Activated naive CD8-positive, alpha-beta T cell treated with anti-CD3 and anti-CD28 coated beads, Interleukin-2, amount 50 U/mL, for 24 hours (primary cell): ENCODE results near the gene MAP3K19.
A peak's percentile ranks its signal among the peaks of the same experiment; 100 is the strongest.

ENCODE experiments used
- ATAC-seq: fragments of 150-1000 bp; cut with Tn5 transposase; one replicate; pipeline ENCODE4 v1.10.0; 2021
- DNase-seq: peaks from one replicate; pipeline ENCODE4 v3.0.0; 2021
- H3K27ac Mint-ChIP-seq: one replicate; pipeline ENCODE4 v1.8.0; 2021; ENCODE audit warnings: mild to moderate bottlenecking, mixed read lengths
- H3K27me3 Mint-ChIP-seq: one replicate; pipeline ENCODE4 v1.8.0; 2021; ENCODE audit warnings: mixed read lengths
- H3K36me3 Mint-ChIP-seq: one replicate; pipeline ENCODE4 v1.8.0; 2021; ENCODE audit warnings: low read depth, mixed read lengths
- H3K4me1 Mint-ChIP-seq: one replicate; pipeline ENCODE4 v1.8.0; 2021; ENCODE audit warnings: mixed read lengths
- H3K4me3 Mint-ChIP-seq: one replicate; pipeline ENCODE4 v1.8.0; 2021; ENCODE audit warnings: mild to moderate bottlenecking, moderate library complexity, mixed read lengths
- H3K9me3 Mint-ChIP-seq: one replicate; pipeline ENCODE4 v1.8.0; 2021; ENCODE audit warnings: mixed read lengths

Gene MAP3K19

DNA sequence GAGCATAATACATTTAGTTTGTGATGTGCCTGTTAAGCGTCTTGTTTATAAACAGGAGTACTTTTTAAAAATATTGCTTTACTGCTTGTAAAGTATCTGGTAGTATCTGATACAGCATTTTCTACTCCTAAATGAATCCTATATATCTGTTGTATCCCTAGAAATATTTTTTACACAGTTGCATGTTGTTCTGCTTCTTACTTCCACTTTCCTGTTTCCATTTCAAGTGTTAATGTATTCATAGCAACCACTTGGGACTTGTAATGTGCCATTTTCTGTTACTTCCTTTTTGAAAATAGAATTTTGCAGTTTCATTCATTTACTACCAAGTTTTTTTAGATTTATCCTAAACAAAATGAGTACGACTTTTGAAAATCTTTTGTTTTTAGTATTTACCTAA is 103.7 kb downstream of the MAP3K19 start:
- peaks cover 36% of the 10 kb centered on the region for H3K4me1 Mint-ChIP-seq

DNA sequence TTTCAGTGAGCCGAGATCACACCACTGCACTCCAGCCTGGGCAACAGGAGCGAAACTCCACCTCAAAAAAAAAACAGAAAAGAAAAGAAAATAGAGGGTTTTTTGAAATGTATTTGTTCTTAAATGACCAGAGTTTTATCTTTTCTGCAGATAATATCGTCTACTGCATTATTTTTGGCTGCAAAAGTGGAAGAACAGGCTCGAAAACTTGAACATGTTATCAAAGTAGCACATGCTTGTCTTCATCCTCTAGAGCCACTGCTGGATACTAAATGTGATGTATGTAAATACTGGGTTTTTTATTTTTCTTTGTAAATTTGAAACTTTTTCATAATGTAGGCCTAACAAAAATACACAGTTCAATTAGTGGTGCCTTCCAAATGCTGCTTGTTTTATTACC is 110.6 kb downstream of the MAP3K19 start:
- Mint-ChIP-seq H3K27ac (no peak overlapping the region), H3K9me3 (no peaks in the 10 kb centered on the region), H3K4me3 (no peak overlapping the region), H3K4me1 (peaks cover 47% of the 10 kb centered on the region), H3K27me3 (no peaks in the 10 kb centered on the region), H3K36me3 (peaks cover 45% of the 10 kb centered on the region)
- DNase-seq, result no peak
- no peak for ATAC-seq

More for the DNA sequence above, 103.7 kb downstream of the MAP3K19 start:
- Mint-ChIP-seq H3K9me3 (no peaks in the 10 kb centered on the region), H3K27me3 (no peaks in the 10 kb centered on the region), H3K4me3 (no peak overlapping the region), H3K36me3 (peaks cover 68% of the 10 kb centered on the region), H3K27ac (peak overlapping the region; percentile 28)
- DNase-seq, result no peak
- ATAC-seq, result no peak

DNA sequence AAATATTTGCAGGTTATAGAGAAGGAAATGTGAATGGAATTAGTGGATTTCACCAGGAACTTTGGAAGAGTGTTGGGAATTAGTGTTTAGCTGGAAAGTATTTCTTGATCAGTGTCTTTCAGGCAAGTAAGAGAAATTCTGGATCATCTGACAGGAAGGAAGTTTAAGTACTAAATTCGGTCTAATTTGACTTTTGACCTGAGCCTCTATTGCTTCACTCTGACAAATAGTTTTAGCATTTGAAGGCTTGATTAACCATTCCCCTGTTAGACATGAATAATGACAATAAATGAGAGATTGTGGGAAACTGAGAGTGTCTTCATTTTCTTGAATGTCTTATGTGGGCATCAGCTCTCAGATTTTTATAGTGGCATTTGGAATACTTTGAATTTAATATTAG is 112.6 kb downstream of the MAP3K19 start:
- H3K36me3 Mint-ChIP-seq, result peaks cover 42% of the 10 kb centered on the region
- no peaks in the 10 kb centered on the region for H3K9me3 Mint-ChIP-seq
- ATAC-seq (no peak), DNase-seq (no peak)
- peak overlapping the region; percentile 49 for H3K27ac Mint-ChIP-seq
- H3K4me1 Mint-ChIP-seq, result peaks cover 60% of the 10 kb centered on the region
- no peaks in the 10 kb centered on the region for H3K27me3 Mint-ChIP-seq
- no peak overlapping the region for H3K4me3 Mint-ChIP-seq

DNA sequence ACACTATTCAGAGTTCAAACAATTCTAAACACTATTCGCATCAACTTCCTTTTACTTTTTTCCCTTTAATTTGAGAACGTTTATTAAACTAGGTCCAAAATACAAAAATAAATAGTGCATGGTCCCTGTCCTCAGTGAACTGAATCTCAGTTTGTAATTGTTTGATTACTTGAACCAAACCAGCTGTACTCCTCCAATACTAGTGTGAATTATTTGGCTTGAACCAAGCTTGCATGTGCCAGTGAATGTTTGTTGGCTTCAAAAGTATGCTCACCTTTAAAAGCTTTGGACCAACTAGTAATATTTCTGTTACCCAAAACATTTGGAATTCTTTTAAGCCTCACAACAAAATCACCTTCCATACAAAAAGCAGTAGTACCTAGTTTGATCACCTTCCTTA is 113.1 kb downstream of the MAP3K19 start:
- no peaks in the 10 kb centered on the region for H3K9me3 Mint-ChIP-seq
- DNase-seq (no peak), ATAC-seq (no peak)
- peak overlapping the region; percentile 49 for H3K27ac Mint-ChIP-seq
- peaks cover 40% of the 10 kb centered on the region for H3K36me3 Mint-ChIP-seq
- H3K27me3 Mint-ChIP-seq, result no peaks in the 10 kb centered on the region
- peaks cover 63% of the 10 kb centered on the region for H3K4me1 Mint-ChIP-seq
- H3K4me3 Mint-ChIP-seq, result no peak overlapping the region

DNA sequence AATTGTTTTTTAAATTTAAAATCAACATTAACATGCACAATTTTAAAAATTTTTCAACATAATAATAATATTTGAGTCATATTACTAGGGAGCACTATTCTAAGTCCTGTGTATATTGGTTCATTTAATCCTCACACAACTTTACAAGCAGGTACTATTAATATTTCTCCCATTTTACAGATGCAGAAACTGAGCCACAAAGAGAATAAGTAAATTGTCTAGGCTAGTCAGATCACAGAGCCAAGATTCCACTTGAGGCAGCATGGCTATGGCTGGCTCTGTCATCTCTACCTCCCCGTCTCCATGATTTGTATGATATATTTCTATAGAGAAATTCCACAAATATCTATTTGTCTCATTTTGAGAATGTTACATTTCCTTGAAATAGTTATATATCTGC is 113.5 kb downstream of the MAP3K19 start:
- Mint-ChIP-seq H3K4me3 (no peak overlapping the region), H3K27me3 (no peaks in the 10 kb centered on the region), H3K27ac (no peak overlapping the region), H3K9me3 (no peaks in the 10 kb centered on the region), H3K36me3 (peaks cover 37% of the 10 kb centered on the region), H3K4me1 (peaks cover 64% of the 10 kb centered on the region)
- ATAC-seq (no peak), DNase-seq (no peak)

- peaks cover 64% of the 10 kb centered on the region for H3K4me1 Mint-ChIP-seq
- no peak overlapping the region for H3K4me3 Mint-ChIP-seq
- H3K36me3 Mint-ChIP-seq, result peaks cover 35% of the 10 kb centered on the region
Observed at GRCh38 chr2:134932864-134933526, 114.3 kb downstream of the MAP3K19 start.

GRCh38 chr2:134927195-134927594 is 120.1 kb downstream of the MAP3K19 start:
- Mint-ChIP-seq H3K4me3 (no peak overlapping the region), H3K36me3 (peaks cover 45% of the 10 kb centered on the region), H3K4me1 (peaks cover 77% of the 10 kb centered on the region), H3K9me3 (no peaks in the 10 kb centered on the region), H3K27me3 (no peaks in the 10 kb centered on the region), H3K27ac (no peak overlapping the region)
- ATAC-seq (no peak), DNase-seq (no peak)

More at GRCh38 chr2:134932864-134933526, 114.3 kb downstream of the MAP3K19 start:
- DNase-seq (no peak), ATAC-seq (no peak)
- H3K27me3 Mint-ChIP-seq, result no peaks in the 10 kb centered on the region
- H3K9me3 Mint-ChIP-seq, result no peaks in the 10 kb centered on the region
- H3K27ac Mint-ChIP-seq, result peak overlapping the region; percentile 69

DNA sequence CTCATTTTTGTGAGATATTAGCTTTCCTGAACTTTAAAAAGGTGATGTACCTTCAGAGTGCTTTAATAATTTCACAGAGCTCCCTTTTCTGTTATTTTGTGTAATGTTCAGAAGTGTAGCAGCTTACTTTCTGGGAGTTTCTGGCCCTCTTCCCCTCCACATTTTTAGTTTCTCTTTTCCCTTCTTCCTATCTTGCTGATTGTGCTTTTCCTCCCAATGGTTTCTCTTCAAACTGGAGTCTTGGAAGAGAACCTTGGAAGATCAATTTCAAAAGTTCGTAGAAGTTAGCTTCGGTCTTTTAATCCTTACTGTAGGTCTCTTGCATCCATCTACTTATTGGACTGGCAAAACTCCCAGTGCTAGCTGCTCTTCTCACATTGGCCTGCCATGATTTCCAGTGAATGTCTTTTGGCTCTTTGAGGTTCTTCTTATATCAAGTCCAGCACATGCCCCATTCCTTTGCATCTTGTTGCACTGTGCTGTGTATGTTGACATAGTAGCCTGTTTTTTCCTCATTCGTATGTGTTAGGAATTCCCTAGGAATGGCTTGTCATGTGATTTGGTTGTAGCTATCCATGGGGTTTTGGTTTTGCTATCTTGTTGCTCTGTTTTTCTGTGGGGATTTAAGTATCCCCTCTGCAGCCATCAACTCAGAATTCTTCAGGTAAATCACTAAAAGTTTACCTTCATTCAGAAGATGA is 120.9 kb downstream of the MAP3K19 start:
- H3K4me3 Mint-ChIP-seq, result peak overlapping the region; percentile 30
- H3K4me1 Mint-ChIP-seq, result peaks cover 81% of the 10 kb centered on the region
- peak overlapping the region; percentile 29 for H3K27ac Mint-ChIP-seq
- H3K9me3 Mint-ChIP-seq, result no peaks in the 10 kb centered on the region
- H3K36me3 Mint-ChIP-seq, result peaks cover 44% of the 10 kb centered on the region
- ATAC-seq, result no peak
- no peaks in the 10 kb centered on the region for H3K27me3 Mint-ChIP-seq
- no peak for DNase-seq

DNA sequence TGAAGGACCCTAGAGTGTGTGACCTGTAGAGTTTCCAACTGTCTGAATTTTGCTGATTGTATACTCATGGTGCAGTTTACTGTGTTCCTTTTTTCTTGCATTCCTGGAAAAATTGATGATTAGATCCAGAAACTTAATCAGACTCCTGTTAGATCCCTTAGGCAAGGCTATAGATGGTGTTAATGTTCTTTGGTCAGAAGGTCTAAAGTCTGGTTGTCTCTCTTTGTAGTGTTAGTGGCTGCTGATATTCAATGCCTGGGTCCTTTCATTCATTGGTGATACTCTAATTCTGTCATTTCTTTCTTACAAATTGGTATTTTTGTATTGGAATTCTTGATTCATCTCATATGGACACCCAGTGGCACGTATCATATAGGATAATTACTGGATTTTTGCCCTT is 122.3 kb downstream of the MAP3K19 start:
- H3K4me3 Mint-ChIP-seq, result no peak overlapping the region
- H3K27me3 Mint-ChIP-seq, result no peaks in the 10 kb centered on the region
- peak overlapping the region; percentile 21 for H3K27ac Mint-ChIP-seq
- H3K4me1 Mint-ChIP-seq, result peaks cover 77% of the 10 kb centered on the region
- H3K36me3 Mint-ChIP-seq, result peaks cover 43% of the 10 kb centered on the region
- ATAC-seq, result no peak
- no peaks in the 10 kb centered on the region for H3K9me3 Mint-ChIP-seq
- no peak for DNase-seq

GRCh38 chr2:134919341-134920210 is 127.7 kb downstream of the MAP3K19 start:
- H3K4me3 Mint-ChIP-seq, result peak overlapping the region; percentile 96
- DNase-seq (peak; percentile 48), ATAC-seq (no peak)
- peaks cover 31% of the 10 kb centered on the region for H3K36me3 Mint-ChIP-seq
- peaks cover 50% of the 10 kb centered on the region for H3K4me1 Mint-ChIP-seq
- no peaks in the 10 kb centered on the region for H3K9me3 Mint-ChIP-seq
- H3K27ac Mint-ChIP-seq, result peak overlapping the region; percentile 96
- peaks cover 4% of the 10 kb centered on the region for H3K27me3 Mint-ChIP-seq

- Mint-ChIP-seq H3K36me3 (peaks cover 26% of the 10 kb centered on the region), H3K9me3 (no peaks in the 10 kb centered on the region), H3K4me3 (peak within 1 kb of the TSS; percentile 96), H3K4me1 (peaks cover 45% of the 10 kb centered on the region), H3K27ac (peak within 1 kb of the TSS; percentile 96), H3K27me3 (peaks cover 4% of the 10 kb centered on the region)
- peak; percentile 100 for DNase-seq
- peak; percentile 90 for ATAC-seq
Observed at GRCh38 chr2:134918526-134919340, 128.5 kb downstream of the MAP3K19 start, which contains the start of gene CCNT2. TSS of gene CCNT2 (plus strand) at chr2:134918822. CDS start at chr2:134918855, 33 bp downstream.

- H3K4me1 Mint-ChIP-seq, result peaks cover 39% of the 10 kb centered on the region
- H3K4me3 Mint-ChIP-seq, result peak overlapping the region; percentile 96
- peak overlapping the region; percentile 96 for H3K27ac Mint-ChIP-seq
- peaks cover 4% of the 10 kb centered on the region for H3K27me3 Mint-ChIP-seq
- DNase-seq (no peak), ATAC-seq (peak; percentile 79)
- H3K36me3 Mint-ChIP-seq, result peaks cover 26% of the 10 kb centered on the region
- H3K9me3 Mint-ChIP-seq, result no peaks in the 10 kb centered on the region
Observed at GRCh38 chr2:134917888-134918525, 129.2 kb downstream of the MAP3K19 start.

- H3K9me3 Mint-ChIP-seq, result no peaks in the 10 kb centered on the region
- peaks cover 4% of the 10 kb centered on the region for H3K27me3 Mint-ChIP-seq
- H3K36me3 Mint-ChIP-seq, result peaks cover 26% of the 10 kb centered on the region
- peak; percentile 13 for DNase-seq
- no peak for ATAC-seq
- H3K27ac Mint-ChIP-seq, result peak overlapping the region; percentile 96
- H3K4me1 Mint-ChIP-seq, result peaks cover 34% of the 10 kb centered on the region
- peak overlapping the region; percentile 96 for H3K4me3 Mint-ChIP-seq
Observed at GRCh38 chr2:134917360-134917865, 129.8 kb downstream of the MAP3K19 start.
